SK-N-SH (cell line): ENCODE results near the gene TMPRSS11E. TPM values are rescaled to one million over a fixed set of nuclear protein-coding genes. Genes with fewer than 3 reads are reported as not detected.

Source experiments
- CTCF ChIA-PET: fragments of 300-600, 350-600 bp; formaldehyde crosslinking; extraction: SDS; loops from one replicate; lab custom pipeline; 2021; lab: Yijun Ruan, JAX
- POLR2A ChIA-PET: fragments of 350-600 bp; sonication (Branson Sonifier 250); formaldehyde crosslinking; extraction: SDS; loops from one replicate; lab custom pipeline; 2020; ENCODE audit warnings: antibody characterized with exemption, inconsistent platforms; lab: Yijun Ruan, JAX
- DNase-seq: peaks from one replicate; pipeline ENCODE4 v3.0.0; 2012
- H2AFZ ChIP-seq: fragments of 200-600 bp; sonication (generic); 2 replicates; pipeline ENCODE4 v1.8.1; 2016; ENCODE audit warnings: antibody characterized with exemption, mild to moderate bottlenecking, low read depth
- H3F3A ChIP-seq: fragments of 200-600 bp; sonication (generic); replicated peaks from 2 replicates; pipeline ENCODE3; 2016; ENCODE audit warnings: antibody characterized with exemption, mild to moderate bottlenecking; ENCODE audit not compliant: insufficient read depth
- H3K27ac ChIP-seq, 2 experiments: fragments of 200-500 bp in 1 of 2; fragments of 200-600 bp in 1 of 2; sonication (Bioruptor generic) in 1 of 2; sonication (generic), shearing (Covaris generic) in 1 of 2; 2 replicates each; pipeline versions ENCODE4 v1.5.1 to v1.6.1; 2014 to 2016; ENCODE audit warnings: low read depth in 2 of 2, inconsistent platforms in 1 of 2, low read length in 1 of 2, mild to moderate bottlenecking in 1 of 2, mixed read lengths in 1 of 2
- H3K27me3 ChIP-seq: fragments of 200-600 bp; sonication (generic), shearing (Covaris generic); 2 replicates; pipeline ENCODE4 v1.6.1; 2016; ENCODE audit warnings: mixed run types; ENCODE audit not compliant: insufficient read depth
- H3K36me3 ChIP-seq, 2 experiments: fragments of 200-500 bp in 1 of 2; fragments of 200-600 bp in 1 of 2; sonication (Bioruptor generic) in 1 of 2; sonication (generic) in 1 of 2; replicated peaks in 1 of 2; 2 replicates each; pipeline versions ENCODE3 to v1.5.1; 2014 to 2016; ENCODE audit warnings: low read length in 1 of 2, mild to moderate bottlenecking in 1 of 2; ENCODE audit not compliant: insufficient read depth in 2 of 2, control insufficient read depth in 1 of 2
- H3K4me1 ChIP-seq, 2 experiments: fragments of 200-500 bp in 1 of 2; fragments of 200-600 bp in 1 of 2; sonication (Bioruptor generic) in 1 of 2; sonication (generic), shearing (Covaris generic) in 1 of 2; 2 replicates each; pipeline versions ENCODE4 v1.5.1 to v1.6.1; 2014 to 2016; ENCODE audit warnings: low read depth in 1 of 2, low read length in 1 of 2, mixed run types in 1 of 2; ENCODE audit not compliant: insufficient read depth in 2 of 2, control insufficient read depth in 1 of 2
- H3K4me2 ChIP-seq: fragments of 200-600 bp; sonication (generic), shearing (Covaris generic); 2 replicates; pipeline ENCODE4 v1.6.1; 2017; ENCODE audit warnings: mixed run types
- H3K4me3 ChIP-seq, 2 experiments: fragments of 200-500 bp in 1 of 2; fragments of 200-600 bp in 1 of 2; sonication (Bioruptor generic) in 1 of 2; sonication (generic), shearing (Covaris generic) in 1 of 2; 2 replicates each; pipeline versions ENCODE4 v1.5.1 to v1.8.1; 2014 to 2016; ENCODE audit warnings: low read depth in 2 of 2, inconsistent platforms in 1 of 2, low read length in 1 of 2, mild to moderate bottlenecking in 1 of 2, mixed read lengths in 1 of 2, moderate library complexity in 1 of 2
- H3K79me2 ChIP-seq: fragments of 200-600 bp; sonication (generic); 2 replicates; pipeline ENCODE4 v1.8.1; 2017; ENCODE audit warnings: mild to moderate bottlenecking; ENCODE audit not compliant: insufficient read depth
- H3K9ac ChIP-seq: fragments of 200-600 bp; sonication (generic); 2 replicates; pipeline ENCODE4 v1.6.1; 2017; ENCODE audit warnings: mixed run types
- H3K9me2 ChIP-seq: fragments of 200-600 bp; sonication (generic); 2 replicates; pipeline ENCODE4 v1.6.1; 2017; ENCODE audit warnings: mixed run types
- H3K9me3 ChIP-seq: fragments of 200-600 bp; sonication (generic); 2 replicates; pipeline ENCODE4 v1.6.1; 2017; ENCODE audit warnings: mixed run types, mild to moderate bottlenecking, moderate library complexity
- H4K20me1 ChIP-seq: fragments of 200-600 bp; sonication (generic); 2 replicates; pipeline ENCODE4 v1.6.1; 2017; ENCODE audit warnings: mild to moderate bottlenecking, mixed run types; ENCODE audit not compliant: insufficient read depth
- CHD2 ChIP-seq: fragments of 150-350 bp; IDR thresholded peaks from 2 replicates; pipeline ENCODE4 v1.6.1; 2018; ENCODE audit warnings: low read length; ENCODE audit not compliant: partially characterized antibody
- ELF1 ChIP-seq: IDR thresholded peaks from 2 replicates; pipeline ENCODE4 v1.4.0; 2012
- EZH2phosphoT487 ChIP-seq: fragments of 200-600 bp; sonication (generic); IDR thresholded peaks from 2 replicates; pipeline ENCODE4 v1.6.1; 2017; ENCODE audit warnings: low read depth, mixed run types, mild to moderate bottlenecking, antibody characterized with exemption, moderate library complexity, borderline replicate concordance
- FOSL2 ChIP-seq: IDR thresholded peaks from 2 replicates; pipeline ENCODE4 v1.4.0; 2012; ENCODE audit warnings: low read depth, mild to moderate bottlenecking, moderate library complexity, borderline replicate concordance
- FOXJ3 ChIP-seq: sonication (generic); formaldehyde crosslinking; IDR thresholded peaks from 2 replicates; pipeline ENCODE4 v1.5.1; 2020; ENCODE audit warnings: mild to moderate bottlenecking, missing genetic modification reagents
- FOXM1 ChIP-seq: IDR thresholded peaks from 2 replicates; pipeline ENCODE4 v1.4.0; 2012; ENCODE audit warnings: low read depth, mild to moderate bottlenecking
- GATA2 ChIP-seq: sonication (generic); formaldehyde crosslinking; IDR thresholded peaks from 2 replicates; pipeline ENCODE4 v1.5.0; 2020; ENCODE audit warnings: mild to moderate bottlenecking, missing genetic modification reagents
- NFIC ChIP-seq: IDR thresholded peaks from 2 replicates; pipeline ENCODE4 v1.4.0; 2012; ENCODE audit warnings: borderline replicate concordance
- NRF1 ChIP-seq: IDR thresholded peaks from 2 replicates; pipeline ENCODE4 v1.6.1; 2012; ENCODE audit warnings: low read depth, mild to moderate bottlenecking, low read length
- TAF1 ChIP-seq: IDR thresholded peaks from 2 replicates; pipeline ENCODE4 v1.6.1; 2012; ENCODE audit warnings: low read depth, mild to moderate bottlenecking, low read length, moderate library complexity, borderline replicate concordance
- TCF12 ChIP-seq: IDR thresholded peaks from 2 replicates; pipeline ENCODE4 v1.4.0; 2012
- TEAD4 ChIP-seq: IDR thresholded peaks from 2 replicates; pipeline ENCODE4 v1.4.0; 2012; ENCODE audit warnings: mild to moderate bottlenecking, borderline replicate concordance; ENCODE audit not compliant: insufficient read depth
- YY1 ChIP-seq: IDR thresholded peaks from 2 replicates; pipeline ENCODE4 v1.4.0; 2012; ENCODE audit warnings: low read depth, mild to moderate bottlenecking
- WGBS: methylation state at CpG from one replicate; pipeline ENCODE4 v1.1.6; 2017; ENCODE audit warnings: low lambda C conversion rate; 5-methylcytosine and 5-hydroxymethylcytosine counted together
- polyA plus RNA-seq, 3 experiments: library from polyadenylated mRNA; depleted of rRNA; stranded (reverse); fragments of >200 nt; gene quantifications; 2 replicates each; pipeline ENCODE4 v1.2.3, GENCODE V29; 2012
- TF ChIP-seq, protein P1 (sequence below): IDR thresholded peaks from 2 replicates; pipeline ENCODE4; 2012
- TF ChIP-seq, protein P2 (sequence below): IDR thresholded peaks from 2 replicates; pipeline ENCODE4 v1.6.1; 2012; ENCODE audit warnings: mild to moderate bottlenecking, low read depth, low read length, moderate library complexity
- TF ChIP-seq, protein P3 (sequence below): fragments of 200-600 bp; sonication (generic); IDR thresholded peaks from 2 replicates; pipeline ENCODE4 v1.6.1; 2017; ENCODE audit warnings: antibody characterized with exemption, mild to moderate bottlenecking, moderate library complexity
- TF ChIP-seq, protein P4 (sequence below): fragments of 150-350 bp; IDR thresholded peaks from 2 replicates; pipeline ENCODE4 v1.6.1; 2016; ENCODE audit warnings: mild to moderate bottlenecking, low read depth, low read length

TMPRSS11E gene
- polyA plus RNA-seq, 1 of the 3 experiments (the other 2 are of a cell fraction), result not detected

DNA sequence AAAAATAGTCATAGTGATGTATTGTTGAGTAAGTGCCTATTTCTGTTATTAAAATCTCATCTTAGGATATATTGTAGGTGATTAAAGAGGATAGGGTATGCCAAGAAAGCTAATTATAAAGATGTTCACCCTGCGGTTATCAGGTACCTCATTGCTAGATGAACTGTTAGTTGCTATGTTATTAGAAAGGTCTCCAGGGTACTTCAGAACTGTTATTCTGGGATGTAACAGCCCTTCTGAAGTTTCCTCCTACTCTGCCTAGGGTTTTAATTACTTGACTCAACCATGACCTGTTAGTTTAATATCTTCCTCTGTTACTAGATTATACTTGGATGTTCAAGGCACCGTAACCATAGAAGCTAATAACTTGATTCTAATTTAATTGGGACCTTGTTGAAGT, 15.4 kb downstream of the TMPRSS11E start:
- Histone ChIP-seq H4K20me1 (no peaks in the 10 kb centered on the region), H2AFZ (no peak overlapping the region), H3K4me1 (no peaks in the 10 kb centered on the region), H3K36me3 (no peaks in the 10 kb centered on the region), H3K9me2 (no peaks in the 10 kb centered on the region), H3K4me3 (no peak overlapping the region), H3K79me2 (no peaks in the 10 kb centered on the region), H3K9me3 (no peaks in the 10 kb centered on the region), H3K4me2 (no peak overlapping the region), H3K9ac (no peak overlapping the region), H3K27ac (no peak overlapping the region), H3F3A (no peaks in the 10 kb centered on the region), H3K27me3 (peaks cover 4% of the 10 kb centered on the region; the same call in 1 of the 2 replicates)
- TF ChIP-seq GATA2, result no peak
- TF ChIP-seq, protein P1, sequence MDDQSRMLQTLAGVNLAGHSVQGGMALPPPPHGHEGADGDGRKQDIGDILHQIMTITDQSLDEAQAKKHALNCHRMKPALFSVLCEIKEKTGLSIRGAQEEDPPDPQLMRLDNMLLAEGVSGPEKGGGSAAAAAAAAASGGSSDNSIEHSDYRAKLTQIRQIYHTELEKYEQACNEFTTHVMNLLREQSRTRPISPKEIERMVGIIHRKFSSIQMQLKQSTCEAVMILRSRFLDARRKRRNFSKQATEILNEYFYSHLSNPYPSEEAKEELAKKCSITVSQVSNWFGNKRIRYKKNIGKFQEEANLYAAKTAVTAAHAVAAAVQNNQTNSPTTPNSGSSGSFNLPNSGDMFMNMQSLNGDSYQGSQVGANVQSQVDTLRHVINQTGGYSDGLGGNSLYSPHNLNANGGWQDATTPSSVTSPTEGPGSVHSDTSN, result no peak
- TF ChIP-seq CHD2, result no peak
- no peak for TF ChIP-seq TEAD4
- no peak for TF ChIP-seq NFIC
- no peak for TF ChIP-seq YY1
- TF ChIP-seq FOXJ3 (CRISPR knock-in tag), result no peak
- TF ChIP-seq NRF1, result no peak
- TF ChIP-seq, protein P2, sequence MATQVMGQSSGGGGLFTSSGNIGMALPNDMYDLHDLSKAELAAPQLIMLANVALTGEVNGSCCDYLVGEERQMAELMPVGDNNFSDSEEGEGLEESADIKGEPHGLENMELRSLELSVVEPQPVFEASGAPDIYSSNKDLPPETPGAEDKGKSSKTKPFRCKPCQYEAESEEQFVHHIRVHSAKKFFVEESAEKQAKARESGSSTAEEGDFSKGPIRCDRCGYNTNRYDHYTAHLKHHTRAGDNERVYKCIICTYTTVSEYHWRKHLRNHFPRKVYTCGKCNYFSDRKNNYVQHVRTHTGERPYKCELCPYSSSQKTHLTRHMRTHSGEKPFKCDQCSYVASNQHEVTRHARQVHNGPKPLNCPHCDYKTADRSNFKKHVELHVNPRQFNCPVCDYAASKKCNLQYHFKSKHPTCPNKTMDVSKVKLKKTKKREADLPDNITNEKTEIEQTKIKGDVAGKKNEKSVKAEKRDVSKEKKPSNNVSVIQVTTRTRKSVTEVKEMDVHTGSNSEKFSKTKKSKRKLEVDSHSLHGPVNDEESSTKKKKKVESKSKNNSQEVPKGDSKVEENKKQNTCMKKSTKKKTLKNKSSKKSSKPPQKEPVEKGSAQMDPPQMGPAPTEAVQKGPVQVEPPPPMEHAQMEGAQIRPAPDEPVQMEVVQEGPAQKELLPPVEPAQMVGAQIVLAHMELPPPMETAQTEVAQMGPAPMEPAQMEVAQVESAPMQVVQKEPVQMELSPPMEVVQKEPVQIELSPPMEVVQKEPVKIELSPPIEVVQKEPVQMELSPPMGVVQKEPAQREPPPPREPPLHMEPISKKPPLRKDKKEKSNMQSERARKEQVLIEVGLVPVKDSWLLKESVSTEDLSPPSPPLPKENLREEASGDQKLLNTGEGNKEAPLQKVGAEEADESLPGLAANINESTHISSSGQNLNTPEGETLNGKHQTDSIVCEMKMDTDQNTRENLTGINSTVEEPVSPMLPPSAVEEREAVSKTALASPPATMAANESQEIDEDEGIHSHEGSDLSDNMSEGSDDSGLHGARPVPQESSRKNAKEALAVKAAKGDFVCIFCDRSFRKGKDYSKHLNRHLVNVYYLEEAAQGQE, result no peak
- TF ChIP-seq, protein P3, sequence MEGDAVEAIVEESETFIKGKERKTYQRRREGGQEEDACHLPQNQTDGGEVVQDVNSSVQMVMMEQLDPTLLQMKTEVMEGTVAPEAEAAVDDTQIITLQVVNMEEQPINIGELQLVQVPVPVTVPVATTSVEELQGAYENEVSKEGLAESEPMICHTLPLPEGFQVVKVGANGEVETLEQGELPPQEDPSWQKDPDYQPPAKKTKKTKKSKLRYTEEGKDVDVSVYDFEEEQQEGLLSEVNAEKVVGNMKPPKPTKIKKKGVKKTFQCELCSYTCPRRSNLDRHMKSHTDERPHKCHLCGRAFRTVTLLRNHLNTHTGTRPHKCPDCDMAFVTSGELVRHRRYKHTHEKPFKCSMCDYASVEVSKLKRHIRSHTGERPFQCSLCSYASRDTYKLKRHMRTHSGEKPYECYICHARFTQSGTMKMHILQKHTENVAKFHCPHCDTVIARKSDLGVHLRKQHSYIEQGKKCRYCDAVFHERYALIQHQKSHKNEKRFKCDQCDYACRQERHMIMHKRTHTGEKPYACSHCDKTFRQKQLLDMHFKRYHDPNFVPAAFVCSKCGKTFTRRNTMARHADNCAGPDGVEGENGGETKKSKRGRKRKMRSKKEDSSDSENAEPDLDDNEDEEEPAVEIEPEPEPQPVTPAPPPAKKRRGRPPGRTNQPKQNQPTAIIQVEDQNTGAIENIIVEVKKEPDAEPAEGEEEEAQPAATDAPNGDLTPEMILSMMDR, result no peak
- TF ChIP-seq ELF1, result no peak
- TF ChIP-seq TCF12, result no peak
- ChIA-PET CTCF (no interaction called here), POLR2A (no interaction called here)
- no peak for DNase-seq
- WGBS, result 17% methylated on average over 2 of the region's 2 CpGs

DNA sequence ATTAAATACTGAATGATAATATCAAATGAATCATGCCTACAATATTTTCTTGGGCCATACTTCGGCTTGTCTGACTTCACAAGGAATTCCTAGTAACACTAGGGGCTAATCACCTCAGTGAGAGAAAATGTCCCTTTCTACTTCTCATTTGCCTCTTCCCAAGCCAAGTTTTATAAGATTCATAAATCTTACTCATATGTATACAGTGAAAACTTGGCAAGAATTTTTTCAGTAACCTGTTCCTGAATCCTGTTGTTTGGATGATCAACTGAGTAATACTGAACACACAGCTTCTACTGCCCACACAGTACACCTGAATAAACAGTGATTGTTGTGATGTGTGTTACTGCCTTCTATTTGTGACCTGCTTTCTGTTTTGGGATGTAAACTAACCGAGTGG, 16.5 kb downstream of the TMPRSS11E start:
- Histone ChIP-seq H3K9ac (no peak overlapping the region), H3K36me3 (no peaks in the 10 kb centered on the region), H3K79me2 (no peaks in the 10 kb centered on the region), H3K4me1 (no peaks in the 10 kb centered on the region), H3F3A (no peaks in the 10 kb centered on the region), H4K20me1 (no peaks in the 10 kb centered on the region), H3K4me2 (no peak overlapping the region), H3K9me3 (no peaks in the 10 kb centered on the region), H3K4me3 (no peak overlapping the region), H3K9me2 (no peaks in the 10 kb centered on the region), H3K27me3 (peaks cover 4% of the 10 kb centered on the region; the same call in 1 of the 2 replicates), H2AFZ (no peak overlapping the region), H3K27ac (no peak overlapping the region)
- DNase-seq, result no peak
- 0% methylated on average over 2 of the region's 2 CpGs for WGBS
- ChIA-PET CTCF (no interaction called here), POLR2A (no interaction called here)
- no peak for TF ChIP-seq EZH2phosphoT487
- no peak for TF ChIP-seq FOSL2
- TF ChIP-seq NRF1, result no peak
- TF ChIP-seq FOXM1, result no peak
- TF ChIP-seq, protein P2, result no peak
- no peak for TF ChIP-seq TAF1
- TF ChIP-seq, protein P4, sequence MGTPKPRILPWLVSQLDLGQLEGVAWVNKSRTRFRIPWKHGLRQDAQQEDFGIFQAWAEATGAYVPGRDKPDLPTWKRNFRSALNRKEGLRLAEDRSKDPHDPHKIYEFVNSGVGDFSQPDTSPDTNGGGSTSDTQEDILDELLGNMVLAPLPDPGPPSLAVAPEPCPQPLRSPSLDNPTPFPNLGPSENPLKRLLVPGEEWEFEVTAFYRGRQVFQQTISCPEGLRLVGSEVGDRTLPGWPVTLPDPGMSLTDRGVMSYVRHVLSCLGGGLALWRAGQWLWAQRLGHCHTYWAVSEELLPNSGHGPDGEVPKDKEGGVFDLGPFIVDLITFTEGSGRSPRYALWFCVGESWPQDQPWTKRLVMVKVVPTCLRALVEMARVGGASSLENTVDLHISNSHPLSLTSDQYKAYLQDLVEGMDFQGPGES, result no peak
